Keratinocyte (primary cell): Measurements from ENCODE around the gene SPINK13. TPM values are rescaled to one million over a fixed set of nuclear protein-coding genes. Genes with fewer than 3 reads are reported as not detected.
A peak's percentile ranks its signal among the peaks of the same experiment; 100 is the strongest.

ENCODE experiments used
- DNase-seq: peaks from one replicate; pipeline ENCODE4 v3.0.0-alpha.2; 2011; ENCODE audit warnings: low read depth, missing footprints, low spot score
- FAIRE-seq: peaks from 2 replicates; lab custom pipeline; 2011; peaks lifted over from hg19 to GRCh38; lab: Jason Lieb, UNC
- H2AFZ ChIP-seq: 2 replicates; pipeline ENCODE4 v1.6.0; 2012; ENCODE audit warnings: low read length, control low read depth, inconsistent platforms; ENCODE audit not compliant: control insufficient read depth
- H3K27ac ChIP-seq: 2 replicates; pipeline ENCODE4 v1.5.1; 2011; ENCODE audit warnings: low read length; ENCODE audit not compliant: control insufficient read depth, insufficient read depth
- H3K27me3 ChIP-seq: 3 replicates; pipeline ENCODE4 v1.6.0; 2011; ENCODE audit warnings: low read length; ENCODE audit not compliant: control insufficient read depth, insufficient read depth; ENCODE audit errors: extremely low read depth
- H3K36me3 ChIP-seq, 2 experiments: 2 replicates in 1 of 2; 3 replicates in 1 of 2; pipeline ENCODE4 v1.5.1; 2011; ENCODE audit warnings: low read length in 2 of 2, mild to moderate bottlenecking in 1 of 2; ENCODE audit not compliant: control insufficient read depth in 2 of 2, insufficient read depth in 2 of 2; ENCODE audit errors: extremely low read depth in 1 of 2
- H3K4me1 ChIP-seq: 3 replicates; pipeline ENCODE4 v1.5.1; 2011; ENCODE audit warnings: low read length; ENCODE audit not compliant: control insufficient read depth, insufficient read depth; ENCODE audit errors: extremely low read depth
- H3K4me2 ChIP-seq: 3 replicates; pipeline ENCODE4 v1.6.0; 2011; ENCODE audit warnings: low read depth, low read length; ENCODE audit not compliant: control insufficient read depth, insufficient read depth; ENCODE audit errors: extremely low read depth
- H3K4me3 ChIP-seq, 3 experiments: fragments of 200-600 bp in 1 of 3; sonication (generic) in 1 of 3; 2 replicates in 2 of 3; 3 replicates in 1 of 3; pipeline ENCODE4 v1.5.1; 2011 to 2016; ENCODE audit warnings: low read length in 3 of 3, mild to moderate bottlenecking in 3 of 3, control low read depth in 2 of 3, inconsistent platforms in 1 of 3, low read depth in 1 of 3, mixed read lengths in 1 of 3, mixed run types in 1 of 3, moderate library complexity in 1 of 3; ENCODE audit not compliant: control insufficient read depth in 2 of 3, insufficient read depth in 2 of 3; ENCODE audit errors: extremely low read depth in 1 of 3
- H3K79me2 ChIP-seq: 2 replicates; pipeline ENCODE4 v1.6.0; 2012; ENCODE audit warnings: low read length; ENCODE audit not compliant: control insufficient read depth, insufficient read depth
- H3K9ac ChIP-seq: 3 replicates; pipeline ENCODE4 v1.6.0; 2011; ENCODE audit warnings: low read length; ENCODE audit not compliant: control insufficient read depth, insufficient read depth; ENCODE audit errors: extremely low read depth
- H3K9me1 ChIP-seq: 3 replicates; pipeline ENCODE4 v1.6.0; 2011; ENCODE audit warnings: low read length; ENCODE audit not compliant: control insufficient read depth, insufficient read depth; ENCODE audit errors: extremely low read depth
- H3K9me3 ChIP-seq: 2 replicates; pipeline ENCODE4 v1.5.1; 2012; ENCODE audit warnings: low read depth, low read length; ENCODE audit not compliant: control insufficient read depth
- H4K20me1 ChIP-seq: 3 replicates; pipeline ENCODE4 v1.6.0; 2011; ENCODE audit warnings: low read length; ENCODE audit not compliant: control insufficient read depth, insufficient read depth; ENCODE audit errors: extremely low read depth
- EZH2 ChIP-seq: IDR thresholded peaks from one replicate; pipeline ENCODE4 v1.6.1; 2012; ENCODE audit warnings: inconsistent platforms, mild to moderate bottlenecking, low read length, moderate library complexity
- dilution Hi-C: fragments of 300-500 bp; cut with MboI; formaldehyde crosslinking; loops from one replicate; pipeline ENCODE4 v1.7.0; 2020; ENCODE audit warnings: low sequenced_read_pairs; ENCODE audit not compliant: extremely low pct_ligation_motif_present
- polyA plus RNA-seq, 5 experiments: library from polyadenylated mRNA; depleted of rRNA in 3 of 5; stranded (reverse) in 3 of 5; stranded (forward) in 1 of 5; unstranded in 1 of 5; fragments of >200 nt; gene quantifications; 1 replicate in 1 of 5; 2 replicates in 3 of 5; 3 replicates in 1 of 5; pipeline versions ENCODE4 v1.2.1 to v1.2.3, GENCODE V29; 2011 to 2012; ENCODE audit warnings: missing spikeins in 2 of 5, low read depth in 1 of 5, low replicate concordance in 1 of 5
- TF ChIP-seq, protein P1 (sequence below), 3 experiments: IDR thresholded peaks in 1 of 3; conservative IDR thresholded peaks in 1 of 3; optimal IDR thresholded peaks in 1 of 3; 2 replicates in 2 of 3; 3 replicates in 1 of 3; pipeline versions ENCODE3 to v1.5.1; 2011; ENCODE audit warnings: low read length in 3 of 3, mild to moderate bottlenecking in 3 of 3, moderate library complexity in 2 of 3, control low read depth in 1 of 3, inconsistent platforms in 1 of 3; ENCODE audit not compliant: insufficient read depth in 2 of 3; ENCODE audit errors: extremely low read depth in 1 of 3

The SPINK13 gene
- polyA plus RNA-seq, 1 donor (not counting 4 experiments of a cell fraction or from before 2014, with no cell fraction given): not detected

DNA sequence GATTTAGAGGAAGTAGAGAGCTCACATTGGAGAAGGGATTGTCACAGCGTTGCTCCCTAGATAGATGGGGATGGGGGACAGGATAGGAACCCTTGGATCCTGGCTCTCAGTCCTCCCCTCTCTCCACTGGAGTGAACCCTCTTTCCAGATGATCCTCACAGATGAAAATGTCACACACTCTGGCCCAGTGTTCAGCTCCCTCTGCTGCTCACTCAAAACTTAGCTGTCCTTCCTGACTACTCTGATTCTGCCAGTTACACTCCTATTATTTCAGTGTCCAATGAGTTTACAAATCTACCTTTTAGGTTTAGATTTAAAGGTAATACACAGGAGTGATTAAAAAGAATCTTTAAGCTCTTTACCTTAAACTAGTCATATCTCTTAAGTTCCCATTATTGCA, 37.9 kb downstream of the SPINK13 start:
- no peaks in the 10 kb centered on the region for H4K20me1 ChIP-seq
- no peak overlapping the region for H2AFZ ChIP-seq
- DNase-seq: no peak
- no peaks in the 10 kb centered on the region for H3K9me3 ChIP-seq
- no peaks in the 10 kb centered on the region for H3K79me2 ChIP-seq
- H3K4me1 ChIP-seq: no peaks in the 10 kb centered on the region
- no peaks in the 10 kb centered on the region for H3K9me1 ChIP-seq
- H3K27me3 ChIP-seq: no peaks in the 10 kb centered on the region
- dilution Hi-C loops: no loop called here
- H3K4me2 ChIP-seq: no peak overlapping the region
- no peak overlapping the region for H3K4me3 ChIP-seq
- no peak for FAIRE-seq
- no peaks in the 10 kb centered on the region for H3K36me3 ChIP-seq
- TF ChIP-seq, protein P1, sequence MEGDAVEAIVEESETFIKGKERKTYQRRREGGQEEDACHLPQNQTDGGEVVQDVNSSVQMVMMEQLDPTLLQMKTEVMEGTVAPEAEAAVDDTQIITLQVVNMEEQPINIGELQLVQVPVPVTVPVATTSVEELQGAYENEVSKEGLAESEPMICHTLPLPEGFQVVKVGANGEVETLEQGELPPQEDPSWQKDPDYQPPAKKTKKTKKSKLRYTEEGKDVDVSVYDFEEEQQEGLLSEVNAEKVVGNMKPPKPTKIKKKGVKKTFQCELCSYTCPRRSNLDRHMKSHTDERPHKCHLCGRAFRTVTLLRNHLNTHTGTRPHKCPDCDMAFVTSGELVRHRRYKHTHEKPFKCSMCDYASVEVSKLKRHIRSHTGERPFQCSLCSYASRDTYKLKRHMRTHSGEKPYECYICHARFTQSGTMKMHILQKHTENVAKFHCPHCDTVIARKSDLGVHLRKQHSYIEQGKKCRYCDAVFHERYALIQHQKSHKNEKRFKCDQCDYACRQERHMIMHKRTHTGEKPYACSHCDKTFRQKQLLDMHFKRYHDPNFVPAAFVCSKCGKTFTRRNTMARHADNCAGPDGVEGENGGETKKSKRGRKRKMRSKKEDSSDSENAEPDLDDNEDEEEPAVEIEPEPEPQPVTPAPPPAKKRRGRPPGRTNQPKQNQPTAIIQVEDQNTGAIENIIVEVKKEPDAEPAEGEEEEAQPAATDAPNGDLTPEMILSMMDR (optimal IDR thresholded peaks at IDR 0.05 in 1 of 3, IDR thresholded peaks at IDR 0.05 in 1 of 3, conservative IDR thresholded peaks at IDR 0.05 in 1 of 3; ENCODE audit: extremely low read depth in 1 of 3, insufficient read depth in 2 of 3, low read length in 3 of 3): peak in 2 of 3 experiments; percentile 14 to 49
- no peak for TF ChIP-seq EZH2
- no peak overlapping the region for H3K9ac ChIP-seq
- no peak overlapping the region for H3K27ac ChIP-seq

DNA sequence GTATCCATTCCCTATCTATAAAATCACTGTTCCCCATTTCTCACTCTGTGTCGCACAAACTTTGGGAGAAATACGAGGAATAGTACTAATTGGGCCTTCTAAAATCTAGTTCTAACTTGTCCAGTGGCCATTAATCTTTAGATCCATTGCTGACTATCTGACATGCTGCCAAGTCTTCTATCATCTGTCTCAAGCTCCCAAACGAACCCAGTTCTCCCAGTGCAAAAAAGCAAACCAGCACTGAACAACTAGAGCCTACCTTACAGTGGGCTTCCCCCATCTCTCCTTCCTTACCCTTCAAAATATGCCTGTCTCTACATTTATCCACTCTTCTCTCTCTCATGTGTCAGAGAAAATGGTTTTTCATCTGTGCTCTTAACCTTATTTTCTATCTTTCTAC, 40.4 kb downstream of the SPINK13 start:
- FAIRE-seq: no peak
- H3K4me2 ChIP-seq: no peak overlapping the region
- H3K4me1 ChIP-seq: no peaks in the 10 kb centered on the region
- no peaks in the 10 kb centered on the region for H3K27me3 ChIP-seq
- dilution Hi-C loops: no loop called here
- no peak for DNase-seq
- no peaks in the 10 kb centered on the region for H4K20me1 ChIP-seq
- H3K79me2 ChIP-seq: no peaks in the 10 kb centered on the region
- H3K9me1 ChIP-seq: no peaks in the 10 kb centered on the region
- H3K4me3 ChIP-seq: no peak overlapping the region
- TF ChIP-seq, protein P1 (optimal IDR thresholded peaks at IDR 0.05 in 1 of 3, IDR thresholded peaks at IDR 0.05 in 1 of 3, conservative IDR thresholded peaks at IDR 0.05 in 1 of 3; ENCODE audit: extremely low read depth in 1 of 3, insufficient read depth in 2 of 3, low read length in 3 of 3): no peak
- TF ChIP-seq EZH2: no peak
- no peak overlapping the region for H3K27ac ChIP-seq
- no peaks in the 10 kb centered on the region for H3K9me3 ChIP-seq
- no peak overlapping the region for H2AFZ ChIP-seq
- no peak overlapping the region for H3K9ac ChIP-seq
- no peaks in the 10 kb centered on the region for H3K36me3 ChIP-seq
